ENCODE data around the gene SYS1.

The SYS1 gene

DNA sequence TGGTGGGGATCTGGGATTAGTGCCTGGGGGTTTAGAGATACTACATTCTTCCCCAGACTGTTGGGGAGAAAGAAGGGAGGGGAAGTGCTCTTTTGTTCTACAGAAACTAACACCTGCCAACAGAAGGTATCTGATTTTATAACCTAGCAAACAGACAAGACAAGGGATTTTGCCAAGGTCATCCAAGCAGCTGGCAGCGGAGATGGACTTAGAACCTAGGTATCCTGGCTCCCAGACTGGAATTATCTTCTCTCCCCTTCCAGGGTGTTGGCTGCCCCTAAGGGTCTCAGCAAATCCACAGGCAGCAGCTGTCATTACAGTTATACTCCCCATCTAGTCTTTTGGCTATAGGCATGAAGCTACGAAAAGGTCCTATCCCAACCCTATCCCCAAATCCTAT is 23.2 kb upstream of the SYS1 start:
- no peak overlapping the region for H3K4me3 ChIP-seq (replicated peaks in 1 of 2; ENCODE audit: low read depth in 2 of 2, low read length in 2 of 2)

DNA sequence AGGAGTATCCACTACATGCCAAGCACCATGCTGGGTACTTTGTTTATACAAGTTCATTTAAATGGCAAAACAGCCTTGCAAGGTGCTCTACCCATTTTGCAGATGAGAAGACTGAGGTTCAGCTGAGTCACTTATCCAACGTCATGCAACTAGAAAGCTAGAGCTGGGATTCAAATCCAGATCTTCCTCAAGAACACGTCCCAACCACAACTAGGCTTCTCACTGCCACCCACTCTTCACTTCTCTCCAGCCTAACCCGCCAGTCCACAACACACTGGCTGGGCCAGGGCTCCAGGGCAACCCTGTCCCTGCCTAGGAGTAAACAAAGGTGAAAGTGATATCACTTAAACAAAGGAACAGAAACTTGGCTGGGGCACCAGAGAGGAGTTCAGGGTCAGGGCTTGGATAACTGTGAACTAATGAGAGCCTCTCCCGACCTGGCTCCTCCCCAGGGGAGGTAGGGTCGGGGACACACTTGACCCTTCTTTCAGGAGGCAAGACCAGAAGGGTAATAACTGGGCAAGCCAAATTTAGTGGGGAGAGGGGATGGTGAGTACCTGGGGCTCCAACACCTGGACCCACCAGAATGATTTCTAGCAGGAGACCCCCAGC is 22.6 kb upstream of the SYS1 start:
- no peak overlapping the region for H3K4me3 ChIP-seq (replicated peaks in 1 of 2; ENCODE audit: low read depth in 2 of 2, low read length in 2 of 2)
- no peak for DNase-seq (ENCODE audit: low read depth in 2 of 2)
- TF ChIP-seq, protein P1, sequence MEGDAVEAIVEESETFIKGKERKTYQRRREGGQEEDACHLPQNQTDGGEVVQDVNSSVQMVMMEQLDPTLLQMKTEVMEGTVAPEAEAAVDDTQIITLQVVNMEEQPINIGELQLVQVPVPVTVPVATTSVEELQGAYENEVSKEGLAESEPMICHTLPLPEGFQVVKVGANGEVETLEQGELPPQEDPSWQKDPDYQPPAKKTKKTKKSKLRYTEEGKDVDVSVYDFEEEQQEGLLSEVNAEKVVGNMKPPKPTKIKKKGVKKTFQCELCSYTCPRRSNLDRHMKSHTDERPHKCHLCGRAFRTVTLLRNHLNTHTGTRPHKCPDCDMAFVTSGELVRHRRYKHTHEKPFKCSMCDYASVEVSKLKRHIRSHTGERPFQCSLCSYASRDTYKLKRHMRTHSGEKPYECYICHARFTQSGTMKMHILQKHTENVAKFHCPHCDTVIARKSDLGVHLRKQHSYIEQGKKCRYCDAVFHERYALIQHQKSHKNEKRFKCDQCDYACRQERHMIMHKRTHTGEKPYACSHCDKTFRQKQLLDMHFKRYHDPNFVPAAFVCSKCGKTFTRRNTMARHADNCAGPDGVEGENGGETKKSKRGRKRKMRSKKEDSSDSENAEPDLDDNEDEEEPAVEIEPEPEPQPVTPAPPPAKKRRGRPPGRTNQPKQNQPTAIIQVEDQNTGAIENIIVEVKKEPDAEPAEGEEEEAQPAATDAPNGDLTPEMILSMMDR (IDR thresholded peaks at IDR 0.05; ENCODE audit: low read depth, low read length): no peak

More for the DNA sequence above, 23.2 kb upstream of the SYS1 start:
- DNase-seq (ENCODE audit: low read depth in 2 of 2): no peak
- TF ChIP-seq, protein P1 (IDR thresholded peaks at IDR 0.05; ENCODE audit: low read depth, low read length): no peak

DNA sequence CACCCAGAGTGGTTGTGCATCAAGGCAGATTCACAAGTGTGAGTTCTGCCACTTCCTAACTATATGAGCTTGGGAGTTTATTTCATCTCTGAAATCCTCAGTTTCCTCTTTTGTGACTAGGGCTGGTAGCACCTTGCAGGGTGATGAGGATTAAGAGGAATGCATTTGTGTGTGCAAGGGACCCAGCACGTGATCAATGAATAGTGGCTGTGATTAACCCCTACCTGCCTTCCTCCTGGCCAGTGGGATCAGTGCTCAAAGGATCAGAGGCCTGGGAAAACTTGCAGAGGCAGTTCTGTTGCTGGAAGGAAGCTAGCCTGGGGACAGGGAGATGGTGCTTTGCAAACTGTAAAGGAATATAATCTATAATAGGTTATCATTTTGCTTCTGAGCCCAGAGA is 22.0 kb upstream of the SYS1 start:
- no peak overlapping the region for H3K4me3 ChIP-seq (replicated peaks in 1 of 2; ENCODE audit: low read depth in 2 of 2, low read length in 2 of 2)
- no peak for DNase-seq (ENCODE audit: low read depth in 2 of 2)
- TF ChIP-seq, protein P1 (IDR thresholded peaks at IDR 0.05; ENCODE audit: low read depth, low read length): no peak

DNA sequence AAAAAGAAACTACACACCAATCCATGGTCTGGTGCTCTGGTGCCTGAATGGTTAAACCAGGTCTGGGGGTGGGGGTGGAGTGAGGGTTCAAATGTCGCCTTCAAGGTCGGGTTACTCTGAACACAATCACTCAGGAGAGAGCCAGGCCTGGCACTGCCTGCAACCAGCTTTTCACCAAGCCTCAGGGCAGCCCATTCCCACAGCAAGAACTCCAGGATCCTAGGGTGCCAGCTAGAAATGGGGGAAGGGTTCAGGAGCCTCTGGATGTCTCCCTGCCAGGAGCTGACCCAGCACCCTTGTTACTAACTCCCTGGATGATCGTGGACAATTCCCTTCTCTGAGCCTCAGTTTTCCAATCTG is 21.4 kb upstream of the SYS1 start:
- TF ChIP-seq, protein P1 (IDR thresholded peaks at IDR 0.05; ENCODE audit: low read depth, low read length): no peak
- no peak overlapping the region for H3K4me3 ChIP-seq (replicated peaks in 1 of 2; ENCODE audit: low read depth in 2 of 2, low read length in 2 of 2)
- no peak for DNase-seq (ENCODE audit: low read depth in 2 of 2)

DNA sequence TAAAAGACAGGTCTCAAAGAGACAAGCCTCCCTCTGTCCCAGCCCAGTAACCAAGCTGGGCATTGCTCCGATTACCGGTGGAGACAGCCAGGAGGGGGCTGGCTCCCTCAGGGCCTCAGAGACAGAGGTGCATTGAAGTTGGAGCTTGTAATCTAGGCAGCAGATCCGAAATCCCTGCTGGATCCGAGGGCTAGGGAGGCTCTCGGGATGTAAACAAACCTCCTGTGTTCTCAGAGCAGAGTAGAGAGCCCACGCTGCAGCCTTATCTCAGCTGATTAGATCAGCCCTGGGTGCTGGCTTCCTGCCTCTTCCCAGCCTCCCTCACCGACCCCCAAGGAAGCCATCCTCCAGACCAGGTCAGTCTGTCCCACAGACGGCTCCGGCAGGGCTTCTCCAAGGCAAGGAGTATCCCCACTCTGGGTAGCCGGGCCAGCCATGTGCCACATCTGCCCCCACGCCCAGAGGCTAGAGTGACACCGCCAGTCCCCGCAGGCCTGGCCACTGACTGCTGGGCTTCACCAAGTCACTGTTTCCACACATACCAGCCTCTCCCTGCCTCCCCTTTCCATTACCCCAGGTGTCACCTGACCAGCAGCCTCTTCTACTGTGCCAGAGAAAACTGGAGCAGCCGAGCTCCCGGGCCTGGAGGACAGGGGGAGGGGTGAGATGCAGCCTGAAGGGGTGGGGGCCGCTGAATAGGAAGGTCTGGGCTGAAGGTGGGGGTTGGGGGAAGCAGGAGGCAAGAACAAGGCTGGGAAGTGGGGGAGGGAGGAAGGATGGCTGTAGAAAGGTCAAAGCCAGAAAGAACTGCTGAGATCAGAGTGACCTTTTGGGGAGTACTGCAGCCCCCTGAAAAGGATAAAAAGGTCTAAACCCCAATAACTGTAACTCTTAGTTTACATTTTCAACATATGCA is 20.8 kb upstream of the SYS1 start:
- TF ChIP-seq, protein P1 (IDR thresholded peaks at IDR 0.05; ENCODE audit: low read depth, low read length): no peak
- H3K4me3 ChIP-seq (replicated peaks in 1 of 2; ENCODE audit: low read depth in 2 of 2, low read length in 2 of 2): peak overlapping the region in 1 of 2 donors; percentile 28
- peak in 1 of 2 donors; percentile 62 for DNase-seq (ENCODE audit: low read depth in 2 of 2)

DNA sequence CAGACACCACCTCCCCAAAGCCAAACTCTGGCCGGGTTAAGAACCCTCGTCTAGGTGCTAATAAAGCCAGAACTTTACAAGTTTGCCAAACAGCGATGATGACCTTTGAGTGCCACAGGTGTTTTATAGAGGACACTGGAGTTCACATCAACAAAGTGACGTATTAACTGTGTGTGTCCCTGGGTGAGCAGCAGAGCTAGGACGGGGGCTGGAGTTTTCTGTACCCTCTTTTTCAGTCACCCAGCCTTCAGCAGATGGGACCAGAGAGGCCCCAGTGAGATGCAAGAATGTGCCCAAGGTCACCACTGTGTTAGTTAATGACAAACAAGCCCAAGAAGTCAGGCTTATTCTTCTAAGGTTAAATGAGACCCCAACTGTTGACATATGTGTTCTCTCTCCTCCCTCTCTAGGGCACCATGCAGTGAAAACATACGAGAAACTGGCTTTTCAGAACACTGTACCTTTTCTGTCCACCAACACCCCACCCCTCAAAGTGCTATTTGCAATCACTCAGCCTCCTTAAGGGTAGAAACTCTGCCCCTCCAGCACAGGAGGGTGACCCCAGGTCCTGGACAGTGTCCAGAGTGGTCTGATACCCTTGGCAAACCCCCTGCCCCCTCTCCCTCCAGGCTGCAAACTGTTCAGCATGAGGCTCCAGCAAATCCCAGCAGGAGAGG is 20.0 kb upstream of the SYS1 start:
- no peak for DNase-seq (ENCODE audit: low read depth in 2 of 2)
- TF ChIP-seq, protein P1 (IDR thresholded peaks at IDR 0.05; ENCODE audit: low read depth, low read length): no peak
- no peak overlapping the region for H3K4me3 ChIP-seq (replicated peaks in 1 of 2; ENCODE audit: low read depth in 2 of 2, low read length in 2 of 2)
